Right lobe of liver (tissue), 4 donors: ENCODE data around the gene GPR176.

Experiments used
- POLR2A ChIP-seq: fragments of 450-650 bp; IDR thresholded peaks from one replicate; pipeline ENCODE4 v1.6.1; 2017; ENCODE audit warnings: antibody characterized with exemption, mild to moderate bottlenecking
- TF ChIP-seq, protein P1 (sequence below), 4 donors: fragments of 200-600 bp in 3 of 4; fragments of 450-650 bp in 1 of 4; IDR thresholded peaks; one replicate each; pipeline versions ENCODE4 v1.5.1 to v1.8.0; 2016 to 2022; ENCODE audit warnings: antibody characterized with exemption in 4 of 4, mild to moderate bottlenecking in 2 of 4
- donor health status: DM: no; HTN: no; CAD: no.
- donor health status: DM: no; HTN: no; CAD: no.
- donor health status: DM: no; HTN: yes; CAD: no.

DNA sequence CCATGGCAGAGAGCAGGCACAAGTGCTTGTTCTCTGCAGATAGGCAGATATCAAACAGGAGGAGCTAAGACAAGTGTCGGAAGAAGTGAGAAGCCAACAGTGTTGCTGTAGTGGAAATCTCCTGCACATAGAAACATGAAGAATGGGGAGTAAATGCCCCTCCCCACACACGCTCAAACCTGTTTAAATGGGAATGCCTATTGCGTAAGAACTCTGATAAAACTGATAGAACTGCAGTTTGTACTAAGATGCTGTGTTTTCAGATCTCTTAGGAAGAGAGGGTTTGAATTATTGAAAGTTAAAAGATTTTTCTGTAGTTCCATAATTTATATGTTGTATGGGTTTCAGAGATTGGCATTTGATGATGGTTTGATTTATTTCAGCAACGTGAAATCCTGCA, 33.5 kb upstream of the GPR176 start:
- TF ChIP-seq POLR2A = no peak
- TF ChIP-seq, protein P1, sequence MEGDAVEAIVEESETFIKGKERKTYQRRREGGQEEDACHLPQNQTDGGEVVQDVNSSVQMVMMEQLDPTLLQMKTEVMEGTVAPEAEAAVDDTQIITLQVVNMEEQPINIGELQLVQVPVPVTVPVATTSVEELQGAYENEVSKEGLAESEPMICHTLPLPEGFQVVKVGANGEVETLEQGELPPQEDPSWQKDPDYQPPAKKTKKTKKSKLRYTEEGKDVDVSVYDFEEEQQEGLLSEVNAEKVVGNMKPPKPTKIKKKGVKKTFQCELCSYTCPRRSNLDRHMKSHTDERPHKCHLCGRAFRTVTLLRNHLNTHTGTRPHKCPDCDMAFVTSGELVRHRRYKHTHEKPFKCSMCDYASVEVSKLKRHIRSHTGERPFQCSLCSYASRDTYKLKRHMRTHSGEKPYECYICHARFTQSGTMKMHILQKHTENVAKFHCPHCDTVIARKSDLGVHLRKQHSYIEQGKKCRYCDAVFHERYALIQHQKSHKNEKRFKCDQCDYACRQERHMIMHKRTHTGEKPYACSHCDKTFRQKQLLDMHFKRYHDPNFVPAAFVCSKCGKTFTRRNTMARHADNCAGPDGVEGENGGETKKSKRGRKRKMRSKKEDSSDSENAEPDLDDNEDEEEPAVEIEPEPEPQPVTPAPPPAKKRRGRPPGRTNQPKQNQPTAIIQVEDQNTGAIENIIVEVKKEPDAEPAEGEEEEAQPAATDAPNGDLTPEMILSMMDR (IDR thresholded peaks at IDR 0.05) = no peak
